ENCODE measurements around the gene SMIM21.

GRCh38 chr18:75364512-75365253, 62.8 kb downstream of the SMIM21 start:
- TF ChIP-seq, protein P1, sequence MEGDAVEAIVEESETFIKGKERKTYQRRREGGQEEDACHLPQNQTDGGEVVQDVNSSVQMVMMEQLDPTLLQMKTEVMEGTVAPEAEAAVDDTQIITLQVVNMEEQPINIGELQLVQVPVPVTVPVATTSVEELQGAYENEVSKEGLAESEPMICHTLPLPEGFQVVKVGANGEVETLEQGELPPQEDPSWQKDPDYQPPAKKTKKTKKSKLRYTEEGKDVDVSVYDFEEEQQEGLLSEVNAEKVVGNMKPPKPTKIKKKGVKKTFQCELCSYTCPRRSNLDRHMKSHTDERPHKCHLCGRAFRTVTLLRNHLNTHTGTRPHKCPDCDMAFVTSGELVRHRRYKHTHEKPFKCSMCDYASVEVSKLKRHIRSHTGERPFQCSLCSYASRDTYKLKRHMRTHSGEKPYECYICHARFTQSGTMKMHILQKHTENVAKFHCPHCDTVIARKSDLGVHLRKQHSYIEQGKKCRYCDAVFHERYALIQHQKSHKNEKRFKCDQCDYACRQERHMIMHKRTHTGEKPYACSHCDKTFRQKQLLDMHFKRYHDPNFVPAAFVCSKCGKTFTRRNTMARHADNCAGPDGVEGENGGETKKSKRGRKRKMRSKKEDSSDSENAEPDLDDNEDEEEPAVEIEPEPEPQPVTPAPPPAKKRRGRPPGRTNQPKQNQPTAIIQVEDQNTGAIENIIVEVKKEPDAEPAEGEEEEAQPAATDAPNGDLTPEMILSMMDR (IDR thresholded peaks at IDR 0.05) = no peak
- TF ChIP-seq EP300 (IDR thresholded peaks at IDR 0.05) = no peak
- no peak for TF ChIP-seq POLR2AphosphoS5 (IDR thresholded peaks at IDR 0.05)

All from upper lobe of left lung (tissue), 4 donors.